Measurements from ENCODE around the gene GMPS. TPM values are rescaled to one million over a fixed set of nuclear protein-coding genes. Genes with fewer than 3 reads are reported as not detected.
A peak's percentile ranks its signal among the peaks of the same experiment; 100 is the strongest.

Gene GMPS
- total RNA-seq, 4 donors from 2014 or later, result 26.8 to 48.8 (median 29.9) TPM

DNA sequence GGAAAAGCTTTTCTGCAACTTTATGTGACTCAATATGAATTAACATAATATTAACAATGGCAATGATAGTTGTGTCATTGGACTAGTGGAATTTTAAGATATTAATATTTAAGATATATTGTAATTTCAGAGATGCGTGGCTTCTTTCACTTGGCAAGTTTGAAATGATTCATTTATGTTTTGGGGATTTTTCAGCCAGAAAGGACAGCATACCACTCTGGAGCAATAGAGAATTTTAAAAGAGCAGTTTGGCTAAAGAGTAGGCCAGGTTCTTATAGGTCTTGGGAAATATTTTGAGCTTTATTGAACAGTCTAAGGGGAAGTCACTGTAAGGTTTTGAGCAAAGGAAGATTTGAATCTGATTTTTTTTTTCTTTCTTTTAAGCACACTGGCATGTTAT lies 16.5 kb downstream of the GMPS start:
- Histone ChIP-seq H3K36me3 (no peaks in the 10 kb centered on the region), H3K27me3 (no peaks in the 10 kb centered on the region), H3K9me3 (no peaks in the 10 kb centered on the region), H3K4me3 (no peak overlapping the region), H3K4me1 (peaks cover 3 to 16% (median 4%) of the 10 kb centered on the region in 3 donors), H3K27ac (no peak overlapping the region)
- ATAC-seq, result no peak
- no peak for TF ChIP-seq EP300 (IDR thresholded peaks at IDR 0.05)
- 80 to 92% methylated on average over 1 of the region's 1 CpG for WGBS, 2 donors (ENCODE audit: low coverage in 1 of 2)

DNA sequence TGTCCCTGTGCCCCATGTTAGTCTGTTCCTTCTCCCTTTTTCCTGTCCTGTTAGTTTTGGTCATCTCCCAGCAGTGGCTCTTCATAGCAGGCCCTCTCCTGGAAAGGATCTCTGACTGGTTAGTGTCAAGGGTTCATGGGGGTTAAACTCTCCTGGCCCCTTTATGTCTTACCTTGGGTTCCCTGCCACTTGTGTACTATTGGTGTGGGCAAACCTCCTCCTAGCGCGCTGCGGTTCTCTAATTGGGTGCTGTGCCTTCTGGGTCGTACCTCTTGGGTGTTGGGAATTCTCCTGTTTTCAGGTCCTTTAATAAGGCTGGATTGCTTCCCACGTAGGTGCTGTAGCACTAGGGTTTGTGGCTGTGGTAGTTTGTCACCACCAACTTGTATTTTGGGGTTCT lies 18.8 kb downstream of the GMPS start:
- Histone ChIP-seq H3K4me1 (peaks cover 3 to 16% (median 4%) of the 10 kb centered on the region in 3 donors), H3K27ac (no peak overlapping the region), H3K4me3 (no peak overlapping the region), H3K36me3 (peaks cover 0 to 9% of the 10 kb centered on the region in 2 donors), H3K9me3 (no peaks in the 10 kb centered on the region), H3K27me3 (no peaks in the 10 kb centered on the region)
- ATAC-seq, result no peak
- no peak for TF ChIP-seq POLR2AphosphoS5 (IDR thresholded peaks at IDR 0.05)
- TF ChIP-seq CTCF (IDR thresholded peaks at IDR 0.05), result no peak
- no peak for TF ChIP-seq POLR2A (IDR thresholded peaks at IDR 0.05)
- no peak for TF ChIP-seq EP300 (IDR thresholded peaks at IDR 0.05)
- 92 to 94% methylated on average over 2 to 5 of the region's 5 CpGs for WGBS, 2 donors (ENCODE audit: low coverage in 1 of 2)

DNA sequence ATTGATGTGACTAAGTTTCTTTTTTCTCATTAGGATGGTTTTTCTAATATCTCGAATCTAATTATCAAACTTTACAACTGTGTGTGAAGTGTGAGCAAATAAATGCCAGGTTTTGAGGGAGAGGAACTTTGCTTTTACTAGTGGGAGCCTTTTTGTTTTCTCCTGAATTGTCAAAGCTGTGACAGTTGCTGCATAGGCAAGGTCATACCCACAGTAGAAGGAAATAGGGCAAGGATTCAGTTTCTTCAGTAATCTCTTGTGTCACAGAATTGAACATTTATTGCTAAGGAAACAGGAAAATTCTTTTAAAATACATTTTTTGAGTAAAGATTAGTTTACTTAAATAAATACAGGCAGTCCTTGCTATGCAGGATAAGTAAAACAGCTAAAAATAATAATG lies 19.5 kb downstream of the GMPS start:
- peaks cover 0 to 16% of the 10 kb centered on the region in 2 donors for H3K36me3 ChIP-seq
- H3K4me1 ChIP-seq, result peaks cover 3 to 16% (median 4%) of the 10 kb centered on the region in 3 donors
- no peaks in the 10 kb centered on the region for H3K9me3 ChIP-seq
- WGBS, 2 donors (ENCODE audit: low coverage in 1 of 2), result 83 to 92% methylated on average over 1 of the region's 1 CpG
- H3K27me3 ChIP-seq, result no peaks in the 10 kb centered on the region
- no peak for ATAC-seq
- H3K4me3 ChIP-seq, result no peak overlapping the region
- no peak for TF ChIP-seq POLR2AphosphoS5 (IDR thresholded peaks at IDR 0.05)
- TF ChIP-seq CTCF (IDR thresholded peaks at IDR 0.05), result no peak
- TF ChIP-seq POLR2A (IDR thresholded peaks at IDR 0.05), result no peak
- no peak for TF ChIP-seq EP300 (IDR thresholded peaks at IDR 0.05)
- no peak overlapping the region for H3K27ac ChIP-seq

GRCh38 chr3:155890671-155891190 lies 20.3 kb downstream of the GMPS start:
- peaks cover 0 to 24% of the 10 kb centered on the region in 2 donors for H3K36me3 ChIP-seq
- ATAC-seq, result peak; percentile 36
- H3K4me3 ChIP-seq, result no peak overlapping the region
- H3K27ac ChIP-seq, result no peak overlapping the region
- TF ChIP-seq CTCF (IDR thresholded peaks at IDR 0.05) (no peak), POLR2A (IDR thresholded peaks at IDR 0.05) (no peak), EP300 (IDR thresholded peaks at IDR 0.05) (no peak), POLR2AphosphoS5 (IDR thresholded peaks at IDR 0.05) (no peak)
- no peaks in the 10 kb centered on the region for H3K27me3 ChIP-seq
- H3K4me1 ChIP-seq, result peaks cover 3 to 16% (median 4%) of the 10 kb centered on the region in 3 donors
- H3K9me3 ChIP-seq, result no peaks in the 10 kb centered on the region
- 0 to 12% methylated on average over 1 to 2 of the region's 2 CpGs for WGBS, 2 donors (ENCODE audit: low coverage in 1 of 2)

GRCh38 chr3:155891321-155891720 lies 20.9 kb downstream of the GMPS start:
- TF ChIP-seq POLR2AphosphoS5 (IDR thresholded peaks at IDR 0.05), result no peak
- TF ChIP-seq CTCF (IDR thresholded peaks at IDR 0.05), result no peak
- TF ChIP-seq EP300 (IDR thresholded peaks at IDR 0.05), result no peak
- no peak for TF ChIP-seq POLR2A (IDR thresholded peaks at IDR 0.05)
- Histone ChIP-seq H3K27me3 (no peaks in the 10 kb centered on the region), H3K4me3 (no peak overlapping the region), H3K9me3 (no peaks in the 10 kb centered on the region), H3K4me1 (peaks cover 3 to 16% (median 4%) of the 10 kb centered on the region in 3 donors), H3K36me3 (peaks cover 0 to 30% of the 10 kb centered on the region in 2 donors), H3K27ac (no peak overlapping the region)
- no peak for ATAC-seq
- 78 to 91% methylated on average over 4 of the region's 5 CpGs for WGBS, 2 donors (ENCODE audit: low coverage in 1 of 2)

Measured in gastroesophageal sphincter (tissue), 4 donors.